ENCODE results near the gene SLC9A8.
"Not testable (repeated sequence)": the region's sequence is repeated elsewhere in the genome, so short reads cannot be mapped to it uniquely, and the experiment has no call there.

Gene SLC9A8

GRCh38 chr20:49812507-49813304 is at the start of gene SLC9A8:
Gene SLC9A8 (plus strand): TSS chr20:49812828. CDS start chr20:49812923, 95 bp downstream.
- DNase-seq = peak; percentile 100

- no peak for DNase-seq
Measured at GRCh38 chr20:49762940-49763766, 49.5 kb upstream of the SLC9A8 start.

GRCh38 chr20:49765413-49765736 is 47.3 kb upstream of the SLC9A8 start:
- no peak for DNase-seq

GRCh38 chr20:49765846-49766541 is 46.6 kb upstream of the SLC9A8 start:
- DNase-seq = no peak

- DNase-seq = no peak
Measured at GRCh38 chr20:49766979-49767521, 45.6 kb upstream of the SLC9A8 start.

- DNase-seq = peak; percentile 97
Measured at GRCh38 chr20:49768204-49769047, 44.2 kb upstream of the SLC9A8 start.

GRCh38 chr20:49769048-49769581 is 43.5 kb upstream of the SLC9A8 start:
- DNase-seq = no peak

GRCh38 chr20:49770634-49771033 is 42.0 kb upstream of the SLC9A8 start:
- no peak for DNase-seq

- not testable (repeated sequence) for DNase-seq
Measured at GRCh38 chr20:49774213-49774612, 38.4 kb upstream of the SLC9A8 start.

GRCh38 chr20:49775229-49775693 is 37.4 kb upstream of the SLC9A8 start:
- peak; percentile 93 for DNase-seq

- DNase-seq = no peak
Measured at GRCh38 chr20:49779972-49780371, 32.7 kb upstream of the SLC9A8 start.

- DNase-seq = no peak
Measured at GRCh38 chr20:49781676-49782075, 31.0 kb upstream of the SLC9A8 start.

- DNase-seq = not testable (repeated sequence)
Measured at GRCh38 chr20:49782439-49782838, 30.2 kb upstream of the SLC9A8 start.

- DNase-seq = not testable (repeated sequence)
Measured at GRCh38 chr20:49783021-49783995, 29.3 kb upstream of the SLC9A8 start.

GRCh38 chr20:49784291-49784690 is 28.3 kb upstream of the SLC9A8 start:
- no peak for DNase-seq

- DNase-seq = no peak
Measured at GRCh38 chr20:49785149-49785851, 27.3 kb upstream of the SLC9A8 start.

GRCh38 chr20:49785852-49786175 is 26.8 kb upstream of the SLC9A8 start:
- DNase-seq = peak; percentile 58

- no peak for DNase-seq
Measured at GRCh38 chr20:49786196-49786595, 26.4 kb upstream of the SLC9A8 start.

GRCh38 chr20:49786668-49787370 is 25.8 kb upstream of the SLC9A8 start:
- DNase-seq = no peak
